GM10266 (cell line): ENCODE measurements around the gene LY6G6D.

Experiments used
- DNase-seq: peaks from one replicate; pipeline ENCODE4 v3.0.0; 2012; ENCODE audit errors: extremely low spot score
- CTCF ChIP-seq: IDR thresholded peaks from 2 replicates; pipeline ENCODE4 v1.5.1; 2012; ENCODE audit warnings: mild to moderate bottlenecking, low read depth; ENCODE audit not compliant: control insufficient read depth, insufficient read depth; ENCODE audit errors: missing control alignments

The LY6G6D gene

GRCh38 chr6:31749301-31750036 lies 34.3 kb downstream of the LY6G6D start:
- no peak for TF ChIP-seq CTCF

GRCh38 chr6:31750411-31751022 lies 35.4 kb downstream of the LY6G6D start:
- no peak for DNase-seq
- no peak for TF ChIP-seq CTCF

More at GRCh38 chr6:31749301-31750036, 34.3 kb downstream of the LY6G6D start:
- DNase-seq = no peak

DNA sequence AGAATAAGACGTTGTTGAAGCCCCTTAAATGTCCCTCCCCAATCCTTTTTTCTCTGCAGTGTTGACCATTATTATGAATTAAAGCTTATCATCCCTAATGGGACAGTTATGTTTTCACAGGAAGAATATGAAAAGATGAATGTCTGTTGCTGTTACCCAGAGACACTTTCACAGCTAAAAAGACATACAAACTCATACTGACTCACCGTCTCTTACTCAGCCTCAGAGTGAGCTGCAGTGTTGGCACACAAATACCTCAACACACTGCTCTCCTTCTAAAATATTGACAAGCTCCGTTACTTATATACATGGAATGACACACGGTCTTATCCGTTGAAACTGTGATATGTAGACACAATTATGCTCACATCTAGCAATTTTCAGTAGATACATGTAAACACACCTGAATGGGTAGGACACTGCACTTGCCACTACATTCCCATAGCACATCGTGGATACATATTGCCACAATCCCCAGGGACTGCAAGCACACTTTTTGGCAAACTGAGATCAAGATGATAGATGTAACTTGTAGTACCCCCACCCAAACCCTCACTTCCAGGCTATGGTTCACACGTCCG lies 37.7 kb downstream of the LY6G6D start:
- DNase-seq = no peak
- TF ChIP-seq CTCF = no peak

- TF ChIP-seq CTCF = no peak
- DNase-seq = no peak
These were observed 43.1 kb downstream of the LY6G6D start for GRCh38 chr6:31758281-31758680.

DNA sequence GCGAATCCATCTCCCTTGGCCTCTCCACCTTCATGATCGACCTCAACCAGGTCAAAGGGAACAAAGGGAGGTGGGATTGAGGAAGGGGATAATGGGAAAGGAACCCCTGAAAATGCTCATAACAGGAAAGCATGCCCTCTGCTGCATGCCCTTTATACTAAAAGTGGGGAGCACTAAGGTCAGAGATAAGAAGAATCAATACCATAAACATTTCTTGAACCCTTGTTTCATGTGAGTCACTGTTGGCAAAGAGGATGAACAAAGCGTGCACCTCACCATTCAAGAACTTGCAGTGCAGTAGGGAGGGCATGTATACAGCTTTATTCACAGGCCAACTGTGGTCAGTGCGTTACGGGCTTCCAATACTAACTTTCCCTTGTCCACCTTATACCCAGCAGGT lies 45.6 kb downstream of the LY6G6D start:
- DNase-seq = no peak
- no peak for TF ChIP-seq CTCF

GRCh38 chr6:31761343-31761742 lies 46.2 kb downstream of the LY6G6D start:
- DNase-seq = no peak
- no peak for TF ChIP-seq CTCF

DNA sequence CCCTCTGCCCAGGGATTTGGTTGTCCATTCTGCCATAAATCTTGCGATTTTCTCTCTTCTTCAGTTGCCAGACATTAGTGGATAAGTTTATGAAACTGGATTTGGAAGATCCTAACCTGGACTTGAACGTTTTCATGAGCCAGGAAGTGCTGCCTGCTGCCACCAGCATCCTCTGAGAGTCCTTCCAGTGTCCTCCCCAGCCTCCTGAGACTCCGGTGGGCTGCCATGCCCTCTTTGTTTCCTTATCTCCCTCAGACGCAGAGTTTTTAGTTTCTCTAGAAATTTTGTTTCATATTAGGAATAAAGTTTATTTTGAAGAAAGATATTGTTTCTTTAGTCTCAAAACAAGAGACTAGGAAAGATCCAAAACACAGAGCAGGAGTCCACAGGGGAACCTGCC lies 47.2 kb downstream of the LY6G6D start, which contains the start of gene SAPCD1:
Gene SAPCD1 (plus strand): TSS at position 301 of the 400 bp plus-strand sequence. CDS start 399 bp downstream, outside the sequence.
- no peak for DNase-seq
- TF ChIP-seq CTCF = no peak
